Mesothelial cell of epicardium (in vitro differentiated cells): ENCODE measurements around the gene HRH2. TPM values are rescaled to one million over a fixed set of nuclear protein-coding genes. Genes with fewer than 3 reads are reported as not detected.

Source experiments
- DNase-seq, 2 experiments: peaks; one replicate each; pipeline ENCODE4 v3.0.0; 2021; ENCODE audit warnings: low spot score in 2 of 2; ENCODE audit not compliant: unreplicated experiment in 2 of 2
- H3K27ac Mint-ChIP-seq: 2 replicates; pipeline ENCODE4 v1.8.0; 2021; ENCODE audit warnings: mixed read lengths
- H3K27me3 Mint-ChIP-seq: 2 replicates; pipeline ENCODE4 v1.8.0; 2021; ENCODE audit warnings: low read depth, mixed read lengths
- H3K36me3 Mint-ChIP-seq: 2 replicates; pipeline ENCODE4 v1.8.0; 2021; ENCODE audit warnings: mixed read lengths
- H3K4me1 Mint-ChIP-seq: 2 replicates; pipeline ENCODE4 v1.8.0; 2021; ENCODE audit warnings: mixed read lengths
- H3K4me3 Mint-ChIP-seq: 2 replicates; pipeline ENCODE4 v1.8.0; 2021; ENCODE audit warnings: mild to moderate bottlenecking, moderate library complexity, mixed read lengths
- H3K9me3 Mint-ChIP-seq: 2 replicates; pipeline ENCODE4 v1.8.0; 2021; ENCODE audit warnings: mixed read lengths
- total RNA-seq: library from RNA; stranded (reverse); gene quantifications from 3 replicates; pipeline ENCODE4 v1.2.1, GENCODE V29; 2021
- TF ChIP-seq, protein P1 (sequence below): fragments of 200-600 bp; sonication (generic); IDR thresholded peaks from one replicate; pipeline ENCODE4 v1.5.0; 2021; ENCODE audit warnings: antibody characterized with exemption; ENCODE audit not compliant: unreplicated experiment

Gene HRH2
- total RNA-seq, 1 donor from 2014 or later, result 2.6 TPM

DNA sequence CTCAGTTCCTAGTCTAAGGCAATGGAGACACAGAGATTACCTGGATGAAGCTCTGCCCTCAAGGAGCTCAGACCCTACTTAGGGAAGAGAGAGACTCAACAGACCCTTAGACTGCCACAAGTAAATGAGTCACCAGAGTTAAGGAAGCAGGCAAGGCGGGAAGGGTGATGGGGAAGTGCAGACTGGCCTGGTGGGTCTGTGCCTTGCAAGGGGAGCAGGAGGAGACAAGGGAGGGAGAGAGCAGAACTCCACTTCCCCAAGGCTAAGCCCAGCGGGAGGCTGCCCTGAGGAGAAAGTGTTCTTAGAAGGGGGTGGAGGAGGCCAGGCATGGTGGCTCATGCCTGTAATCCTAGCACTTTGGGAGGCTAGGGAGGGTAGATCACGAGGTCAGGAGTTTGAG, 83.7 kb downstream of the HRH2 start:
- no peak for DNase-seq
- Mint-ChIP-seq H3K27ac (no peak overlapping the region), H3K4me3 (no peak overlapping the region), H3K27me3 (peaks cover 58% of the 10 kb centered on the region), H3K4me1 (no peaks in the 10 kb centered on the region), H3K36me3 (no peaks in the 10 kb centered on the region), H3K9me3 (no peaks in the 10 kb centered on the region)
- TF ChIP-seq, protein P1, sequence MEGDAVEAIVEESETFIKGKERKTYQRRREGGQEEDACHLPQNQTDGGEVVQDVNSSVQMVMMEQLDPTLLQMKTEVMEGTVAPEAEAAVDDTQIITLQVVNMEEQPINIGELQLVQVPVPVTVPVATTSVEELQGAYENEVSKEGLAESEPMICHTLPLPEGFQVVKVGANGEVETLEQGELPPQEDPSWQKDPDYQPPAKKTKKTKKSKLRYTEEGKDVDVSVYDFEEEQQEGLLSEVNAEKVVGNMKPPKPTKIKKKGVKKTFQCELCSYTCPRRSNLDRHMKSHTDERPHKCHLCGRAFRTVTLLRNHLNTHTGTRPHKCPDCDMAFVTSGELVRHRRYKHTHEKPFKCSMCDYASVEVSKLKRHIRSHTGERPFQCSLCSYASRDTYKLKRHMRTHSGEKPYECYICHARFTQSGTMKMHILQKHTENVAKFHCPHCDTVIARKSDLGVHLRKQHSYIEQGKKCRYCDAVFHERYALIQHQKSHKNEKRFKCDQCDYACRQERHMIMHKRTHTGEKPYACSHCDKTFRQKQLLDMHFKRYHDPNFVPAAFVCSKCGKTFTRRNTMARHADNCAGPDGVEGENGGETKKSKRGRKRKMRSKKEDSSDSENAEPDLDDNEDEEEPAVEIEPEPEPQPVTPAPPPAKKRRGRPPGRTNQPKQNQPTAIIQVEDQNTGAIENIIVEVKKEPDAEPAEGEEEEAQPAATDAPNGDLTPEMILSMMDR, result no peak

DNA sequence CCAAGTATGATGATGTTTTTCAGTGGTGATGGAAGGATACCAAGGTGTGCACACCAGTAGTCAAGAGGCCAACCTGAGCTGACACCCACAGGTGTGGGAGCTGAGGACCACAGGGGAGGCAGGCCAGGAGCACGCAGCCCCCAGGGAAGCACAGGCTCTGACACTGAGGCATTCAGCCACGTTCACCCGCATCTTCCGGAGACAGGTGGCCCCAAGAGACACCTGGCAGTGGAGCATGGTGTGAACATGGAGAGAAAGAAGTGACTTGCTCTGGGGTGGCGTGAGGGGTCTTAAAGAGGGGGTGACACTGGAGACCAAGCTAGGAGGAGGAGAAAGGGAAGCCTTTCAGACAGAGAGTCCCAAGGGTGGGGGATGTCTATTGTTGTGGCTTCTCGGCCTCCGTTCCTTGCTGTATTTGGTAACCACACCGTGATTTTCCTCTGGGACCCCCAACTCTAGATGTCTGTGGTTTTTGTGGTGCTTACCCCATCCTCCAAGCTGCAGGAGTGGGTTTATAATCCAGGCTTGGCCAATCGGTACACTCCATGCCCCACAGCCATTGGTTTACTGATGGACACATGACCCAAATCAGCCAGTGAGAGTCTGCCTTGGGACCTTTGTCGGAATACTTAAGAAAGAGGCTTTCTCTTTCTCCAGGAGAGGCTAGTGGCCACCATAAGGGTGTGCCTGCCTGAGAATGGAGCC, 84.6 kb downstream of the HRH2 start:
- no peaks in the 10 kb centered on the region for H3K36me3 Mint-ChIP-seq
- no peak overlapping the region for H3K4me3 Mint-ChIP-seq
- peaks cover 65% of the 10 kb centered on the region for H3K27me3 Mint-ChIP-seq
- no peaks in the 10 kb centered on the region for H3K4me1 Mint-ChIP-seq
- H3K27ac Mint-ChIP-seq, result no peak overlapping the region
- TF ChIP-seq, protein P1, result no peak
- no peaks in the 10 kb centered on the region for H3K9me3 Mint-ChIP-seq
- no peak for DNase-seq

DNA sequence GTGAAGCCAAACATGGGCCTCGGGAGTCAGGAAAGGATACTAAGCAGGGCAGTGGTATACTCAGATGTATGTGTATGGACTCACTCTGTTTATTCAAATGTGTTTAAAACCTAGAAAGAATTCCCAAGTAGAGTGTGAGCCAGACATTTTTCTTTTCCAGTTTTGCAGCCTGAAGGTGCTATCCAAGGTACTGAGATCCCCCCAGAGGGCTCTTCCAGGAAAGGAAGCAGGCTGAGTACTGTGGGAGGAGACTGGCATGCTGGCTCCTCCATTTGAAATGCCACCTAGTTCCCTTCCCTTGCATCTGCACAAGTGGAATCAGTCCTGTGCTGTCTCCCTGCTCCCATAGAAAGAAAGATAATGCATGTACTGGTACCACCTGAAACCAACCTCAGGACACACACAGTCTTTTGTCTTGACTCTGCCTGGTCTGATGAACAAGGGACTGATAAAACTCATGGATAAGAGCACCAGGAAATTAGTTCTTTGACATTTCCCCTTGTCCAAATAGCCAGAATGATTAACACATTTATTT, 85.9 kb downstream of the HRH2 start:
- Mint-ChIP-seq H3K36me3 (no peaks in the 10 kb centered on the region), H3K27me3 (peaks cover 64% of the 10 kb centered on the region), H3K9me3 (no peaks in the 10 kb centered on the region), H3K4me3 (no peak overlapping the region), H3K4me1 (no peaks in the 10 kb centered on the region), H3K27ac (no peak overlapping the region)
- no peak for DNase-seq
- TF ChIP-seq, protein P1, result no peak

DNA sequence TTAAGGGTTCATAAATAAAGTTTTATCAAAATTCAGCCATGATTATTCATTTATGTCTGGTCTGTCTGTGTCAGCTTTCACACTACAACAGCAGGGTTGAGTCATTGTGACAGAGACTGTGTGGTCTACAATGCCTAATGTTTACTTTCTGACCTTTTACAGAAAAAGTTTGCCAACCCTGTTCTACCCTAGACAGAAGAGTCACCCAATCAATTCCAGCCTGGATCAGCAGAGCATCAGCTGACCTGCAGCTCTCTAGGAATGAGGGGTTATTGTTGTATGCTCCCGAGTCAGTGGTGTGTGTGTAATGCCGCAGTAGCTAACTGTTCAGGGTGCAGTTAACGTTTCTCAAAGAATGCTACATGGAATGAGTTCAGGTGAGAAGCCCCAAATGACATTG, 87.3 kb downstream of the HRH2 start:
- Mint-ChIP-seq H3K9me3 (no peaks in the 10 kb centered on the region), H3K27me3 (peaks cover 60% of the 10 kb centered on the region), H3K36me3 (no peaks in the 10 kb centered on the region), H3K4me1 (no peaks in the 10 kb centered on the region), H3K4me3 (no peak overlapping the region), H3K27ac (no peak overlapping the region)
- DNase-seq, result no peak
- TF ChIP-seq, protein P1, result no peak

DNA sequence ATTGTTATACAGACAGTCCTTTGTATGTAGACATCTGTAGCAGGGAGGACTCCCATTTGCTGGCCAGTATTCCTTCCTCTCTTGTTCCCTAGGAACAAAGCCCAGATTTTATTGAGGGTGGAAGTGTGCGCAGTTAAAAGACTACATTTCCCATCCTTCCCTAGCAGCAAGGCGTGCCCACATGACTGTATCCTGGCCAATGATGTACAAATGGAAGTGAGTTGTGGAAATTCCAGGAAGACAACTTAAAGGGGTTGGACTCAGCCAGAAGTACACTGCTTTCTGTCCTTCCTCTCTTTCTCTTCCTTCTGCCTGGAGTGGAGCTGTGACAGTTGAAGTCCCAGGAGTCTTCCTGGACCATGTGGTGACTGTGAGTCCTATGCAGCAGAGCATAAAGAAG, 89.0 kb downstream of the HRH2 start:
- H3K27ac Mint-ChIP-seq, result no peak overlapping the region
- peaks cover 51% of the 10 kb centered on the region for H3K27me3 Mint-ChIP-seq
- TF ChIP-seq, protein P1, result no peak
- H3K9me3 Mint-ChIP-seq, result no peaks in the 10 kb centered on the region
- no peaks in the 10 kb centered on the region for H3K36me3 Mint-ChIP-seq
- no peak for DNase-seq
- H3K4me3 Mint-ChIP-seq, result no peak overlapping the region
- no peaks in the 10 kb centered on the region for H3K4me1 Mint-ChIP-seq
